Hypothalamus (tissue), 51 donors: ENCODE data around the gene PFDN4.

Experiments
- DNase-seq, 51 donors: peaks; one replicate each; lab custom pipeline; 2025; lab: John Stamatoyannopoulos, UW

The PFDN4 gene, protein sequence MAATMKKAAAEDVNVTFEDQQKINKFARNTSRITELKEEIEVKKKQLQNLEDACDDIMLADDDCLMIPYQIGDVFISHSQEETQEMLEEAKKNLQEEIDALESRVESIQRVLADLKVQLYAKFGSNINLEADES

GRCh38 chr20:54207743-54208547 lies at the start of gene PFDN4:
Gene PFDN4 (plus strand): TSS chr20:54208087. CDS start chr20:54208101, 14 bp downstream.
- peak; percentile 26 to 97 (median 76) for DNase-seq

DNA sequence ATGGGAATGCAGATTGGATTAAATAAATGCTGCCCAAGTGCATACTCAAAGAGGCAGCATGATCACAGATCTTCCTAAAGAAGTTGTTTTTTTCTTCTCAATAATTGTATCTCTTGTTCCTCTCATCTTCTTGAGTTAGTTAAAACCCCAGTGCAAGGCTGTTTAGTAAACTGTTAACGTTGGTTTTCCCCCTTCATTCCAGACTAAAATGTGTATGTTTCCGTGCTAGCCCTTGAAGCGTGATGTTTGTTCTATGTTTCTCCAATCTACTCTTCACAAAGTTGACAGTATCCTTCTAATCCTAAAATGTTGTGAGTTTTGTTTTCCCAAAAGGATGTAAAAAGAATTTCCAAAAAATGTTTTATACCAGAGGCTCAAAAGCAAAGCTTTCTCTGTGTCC lies 49.7 kb upstream of the PFDN4 start:
- no peak for DNase-seq

GRCh38 chr20:54158856-54159418 lies 49.0 kb upstream of the PFDN4 start:
- DNase-seq, result no peak

DNA sequence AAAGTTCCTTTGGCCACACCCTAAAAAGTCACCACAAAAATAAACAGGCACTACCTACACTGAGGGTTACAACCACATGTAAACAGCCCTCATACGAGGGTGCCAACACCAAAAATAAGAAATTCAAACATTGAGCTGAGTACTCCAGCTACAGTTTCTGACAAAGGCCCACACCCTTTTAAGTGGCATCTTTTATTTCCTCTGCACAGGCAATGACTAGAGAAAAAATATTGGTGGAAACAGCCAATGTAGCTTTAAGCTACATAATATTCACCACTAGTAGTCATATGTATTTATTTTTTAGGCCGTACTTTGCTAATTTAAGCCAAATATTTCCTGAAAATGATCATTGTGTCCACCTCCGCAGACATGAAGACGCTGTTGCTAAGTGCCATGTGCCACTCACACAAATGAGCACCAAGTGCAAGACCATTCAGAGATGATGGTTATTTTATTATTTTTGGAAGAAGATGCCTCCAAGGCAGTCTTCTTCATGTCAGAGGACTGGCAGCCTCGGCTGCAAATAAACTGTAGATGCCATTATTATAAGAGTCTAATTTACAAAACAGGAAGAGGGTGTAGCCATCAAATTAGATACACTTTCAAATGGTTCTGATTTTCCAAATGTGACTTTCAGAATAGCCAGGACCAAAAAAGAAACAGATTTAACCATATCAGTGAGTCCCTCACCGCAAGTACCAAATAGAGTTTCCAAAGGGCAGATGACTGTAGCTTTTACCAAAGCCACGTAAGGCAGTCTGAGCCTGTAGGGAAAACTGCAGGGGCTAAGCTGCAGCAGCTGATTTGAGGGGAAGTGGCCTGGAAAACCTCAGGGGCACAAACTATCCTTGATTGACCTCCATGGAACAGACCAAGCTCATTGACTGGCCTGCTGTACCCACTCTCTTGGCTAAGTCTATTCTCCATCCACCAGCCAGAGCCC lies 47.6 kb upstream of the PFDN4 start:
- no peak for DNase-seq

- DNase-seq, result no peak
Observed at GRCh38 chr20:54161008-54161820, 46.7 kb upstream of the PFDN4 start.

GRCh38 chr20:54161821-54162149 lies 46.1 kb upstream of the PFDN4 start:
- DNase-seq, result no peak

DNA sequence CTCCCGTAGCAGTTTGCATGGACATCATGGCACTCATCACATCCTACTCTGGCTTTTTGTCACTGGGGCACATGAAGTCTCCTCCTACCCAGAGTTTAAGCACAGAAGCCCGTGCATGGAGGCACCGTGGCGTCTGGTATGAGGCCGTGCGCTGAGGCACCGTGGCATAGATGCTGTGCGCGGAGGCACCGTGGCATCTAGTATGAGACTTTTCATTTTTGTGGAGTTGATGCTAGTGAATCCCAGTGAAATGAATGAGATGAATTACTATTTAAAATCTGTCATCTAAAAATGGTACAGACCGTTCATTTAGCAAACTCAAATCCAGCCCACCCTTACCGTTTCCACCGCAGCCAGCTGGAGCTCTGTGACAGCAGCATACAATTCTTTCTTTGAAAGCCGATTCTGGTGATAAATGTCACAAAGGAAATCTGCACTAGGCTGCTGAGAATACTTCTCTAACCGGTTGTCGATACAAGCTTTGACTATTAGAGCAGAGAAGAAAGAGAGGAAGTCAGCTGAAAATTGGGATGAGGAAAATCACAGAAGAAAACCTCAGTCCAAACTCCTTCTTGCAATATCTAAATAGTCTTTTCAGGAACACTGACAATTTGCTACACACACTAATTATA lies 45.4 kb upstream of the PFDN4 start:
- peak in 1 of 51 donors; percentile 4 for DNase-seq

GRCh38 chr20:54163402-54163801 lies 44.5 kb upstream of the PFDN4 start:
- DNase-seq, result no peak

DNA sequence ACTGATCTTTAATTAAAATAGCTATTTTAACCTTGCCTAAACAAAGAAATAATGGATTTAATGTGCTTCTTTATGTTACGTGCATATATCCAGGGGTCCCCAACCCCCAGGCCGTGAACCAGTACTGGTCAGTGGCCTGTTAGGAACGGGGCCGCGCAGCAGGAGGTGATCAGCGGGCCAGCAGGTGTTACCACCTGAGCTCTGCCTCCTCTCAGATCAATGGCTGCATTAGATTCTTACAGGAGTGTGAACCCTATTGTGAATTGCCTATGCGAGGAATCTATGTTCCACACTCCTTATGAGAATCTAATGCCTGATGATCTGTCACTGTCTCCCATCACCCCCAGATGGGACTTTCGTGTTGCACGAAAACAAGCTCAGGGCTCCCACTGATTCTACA lies 42.9 kb upstream of the PFDN4 start:
- no peak for DNase-seq

DNA sequence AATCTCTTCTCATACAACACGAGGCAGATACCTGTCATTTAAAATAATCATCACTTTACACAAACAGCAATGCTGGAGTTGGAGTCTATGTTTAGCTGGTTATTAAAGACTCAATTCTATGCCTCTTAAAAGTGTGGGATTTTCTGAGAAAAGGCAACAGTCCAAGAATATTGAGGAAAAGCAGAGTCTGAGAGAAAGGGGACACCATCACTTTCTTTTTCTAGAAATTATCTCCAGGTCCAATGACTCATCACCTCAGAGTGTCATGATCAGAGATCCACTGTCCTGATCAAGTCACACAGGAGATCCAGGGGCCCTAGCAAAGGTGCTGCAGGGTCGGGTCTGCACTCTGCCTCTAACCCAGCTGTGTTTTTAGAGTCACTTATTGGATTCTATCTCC lies 42.1 kb upstream of the PFDN4 start:
- no peak for DNase-seq

DNA sequence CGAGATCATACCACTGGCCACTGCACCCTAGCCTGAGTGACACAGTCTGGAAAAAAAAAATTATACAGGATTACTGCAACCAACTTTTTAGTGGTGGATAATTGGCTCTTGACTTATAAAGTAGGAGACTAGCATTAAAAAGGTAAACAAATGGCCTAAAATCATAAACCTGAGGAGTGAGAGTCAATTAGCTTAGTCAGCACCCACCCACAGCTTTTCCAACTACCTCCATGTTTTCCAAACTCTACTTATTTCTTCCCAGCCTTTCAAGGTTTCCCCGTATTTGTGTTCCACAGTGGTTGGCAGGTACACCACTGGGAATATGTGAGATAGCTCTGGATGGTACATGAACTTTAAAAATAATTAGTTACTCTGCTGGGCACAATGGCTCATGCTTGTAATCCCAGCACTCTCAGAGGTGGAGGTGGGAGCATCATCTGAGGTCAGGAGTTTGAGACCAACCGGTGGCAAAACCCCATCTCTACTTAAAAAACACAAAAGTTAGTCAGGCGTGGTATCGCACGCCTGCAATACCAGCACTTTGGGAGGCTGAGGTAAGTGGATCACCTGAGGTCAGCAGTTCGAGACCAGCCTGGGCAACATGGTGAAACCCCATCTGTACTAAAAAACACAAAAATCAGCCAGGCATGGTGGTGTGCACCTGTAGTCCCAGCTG lies 40.8 kb upstream of the PFDN4 start:
- DNase-seq, result no peak

- no peak for DNase-seq
Observed at GRCh38 chr20:54167909-54168872, 39.7 kb upstream of the PFDN4 start.

- no peak for DNase-seq
Observed at GRCh38 chr20:54168961-54169862, 38.7 kb upstream of the PFDN4 start.

DNA sequence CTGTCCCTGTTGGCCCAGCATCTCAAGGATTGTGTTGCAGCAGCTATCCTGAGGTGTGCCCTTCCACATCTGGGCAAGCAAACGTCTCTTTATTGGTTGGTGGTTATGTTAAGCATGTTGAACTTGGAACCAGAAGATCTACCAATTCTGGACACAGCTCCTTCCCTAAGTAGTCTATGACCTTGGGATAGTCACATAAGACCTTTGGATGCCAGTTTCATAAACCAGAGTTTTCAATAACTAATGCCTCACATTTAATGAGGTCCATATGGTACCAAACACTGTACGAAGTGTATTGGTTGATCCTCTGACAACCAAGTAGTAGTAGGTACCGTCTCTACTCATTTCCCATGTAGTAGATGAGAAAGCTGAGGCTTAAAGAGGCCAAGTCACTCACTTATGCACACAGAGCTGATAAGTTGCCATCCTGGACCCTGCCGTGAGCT lies 37.8 kb upstream of the PFDN4 start:
- DNase-seq, result no peak

GRCh38 chr20:54170963-54171362 lies 36.9 kb upstream of the PFDN4 start:
- DNase-seq, result no peak

DNA sequence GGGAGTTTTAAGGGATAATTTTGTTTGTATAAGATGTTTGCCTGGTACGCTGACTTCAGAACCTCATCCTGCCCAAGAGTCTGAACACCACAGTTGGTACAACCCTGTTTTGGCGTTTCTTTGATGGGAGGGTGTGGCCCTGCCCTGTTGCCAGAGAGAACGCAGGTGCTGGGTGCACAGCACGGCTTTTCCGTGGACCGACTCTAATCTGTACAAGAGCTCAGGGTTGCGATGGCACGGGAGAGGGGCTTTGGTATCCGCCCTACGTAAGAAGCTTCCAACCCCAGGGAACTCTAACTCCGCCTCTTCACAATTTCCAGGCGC lies 35.4 kb upstream of the PFDN4 start:
- DNase-seq, result no peak
